Liver (tissue), 3 donors: ENCODE data around the gene MDN1.
A peak's percentile ranks its signal among the peaks of the same experiment; 100 is the strongest.

ENCODE experiments used
- CTCF ChIP-seq: fragments of 150-350 bp; IDR thresholded peaks from 2 replicates; pipeline ENCODE4 v1.5.1; 2017; ENCODE audit warnings: improper control_type of control experiment, low read depth, low read length; ENCODE audit not compliant: missing input control
- JUND ChIP-seq, 2 donors: IDR thresholded peaks; 2 replicates each; pipeline ENCODE4 v1.6.1; 2016; ENCODE audit warnings: antibody characterized with exemption in 2 of 2
- RXRA ChIP-seq, 2 donors: IDR thresholded peaks; 2 replicates each; pipeline ENCODE4 v1.6.1; 2017 to 2018; ENCODE audit warnings: antibody characterized with exemption in 2 of 2, mild to moderate bottlenecking in 1 of 2
- TAF1 ChIP-seq: conservative IDR thresholded peaks from 2 replicates; pipeline ENCODE4 v1.6.1; 2016; ENCODE audit warnings: antibody characterized with exemption, mild to moderate bottlenecking
- ZBTB33 ChIP-seq: IDR thresholded peaks from 2 replicates; pipeline ENCODE4 v1.6.1; 2016; ENCODE audit warnings: antibody characterized with exemption
- TF ChIP-seq, protein P1 (sequence below): IDR thresholded peaks from 2 replicates; pipeline ENCODE4 v1.6.1; 2016; ENCODE audit warnings: antibody characterized with exemption
- donor health status: healthy.
- donor health status: healthy.

DNA sequence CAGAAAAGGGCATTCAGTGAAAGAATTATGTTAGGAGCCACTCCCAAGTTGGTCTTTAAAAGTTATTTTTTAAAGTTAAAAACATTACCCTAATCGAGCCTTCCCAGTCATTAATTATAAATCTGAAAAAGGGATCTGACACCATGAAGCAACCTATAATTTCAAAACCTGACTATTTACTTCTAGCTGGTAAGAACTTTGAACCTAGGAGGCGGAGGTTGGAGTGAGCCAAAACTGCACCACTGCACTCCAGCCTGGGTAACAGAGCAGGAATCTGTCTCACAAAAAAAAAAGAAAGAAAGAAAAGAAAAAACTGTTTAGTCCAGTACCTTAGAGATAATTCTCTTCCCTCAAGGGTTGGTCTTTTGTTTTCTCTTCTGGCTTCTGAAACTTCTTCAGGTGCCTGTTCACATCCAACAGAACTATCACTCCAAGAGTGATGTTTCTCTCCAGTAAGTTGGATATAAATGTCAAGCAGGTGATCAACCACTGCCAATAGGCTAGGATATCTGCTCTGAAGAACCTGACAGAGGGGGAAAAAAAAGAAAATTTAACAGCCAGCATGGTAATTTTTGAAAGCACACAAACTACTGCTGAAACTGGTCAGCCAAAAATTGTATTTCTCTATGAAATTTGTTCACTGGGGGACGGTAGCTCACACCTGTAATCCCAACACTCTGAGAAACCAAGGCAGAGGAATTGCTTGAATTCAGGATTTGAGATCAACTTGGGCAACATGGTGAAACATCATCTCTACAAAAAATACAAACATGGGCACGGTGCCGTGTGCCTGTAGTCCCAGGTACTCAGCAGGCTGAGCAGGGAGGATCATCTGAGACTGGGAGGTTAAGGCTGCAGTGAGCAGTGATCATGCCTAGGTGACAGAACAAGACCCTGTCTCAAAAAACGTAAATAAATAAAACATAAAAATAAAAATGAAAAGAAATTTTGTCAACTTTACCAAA is 38.2 kb downstream of the MDN1 start:
- TF ChIP-seq CTCF (no peak), RXRA (IDR thresholded peaks at IDR 0.05) (peak in 1 of 2 donors; percentile 54), ZBTB33 (peak; percentile 57), TAF1 (no peak), JUND (IDR thresholded peaks at IDR 0.05) (peak; percentile 14 to 56)
- TF ChIP-seq, protein P1, sequence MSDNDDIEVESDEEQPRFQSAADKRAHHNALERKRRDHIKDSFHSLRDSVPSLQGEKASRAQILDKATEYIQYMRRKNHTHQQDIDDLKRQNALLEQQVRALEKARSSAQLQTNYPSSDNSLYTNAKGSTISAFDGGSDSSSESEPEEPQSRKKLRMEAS, result no peak
